SH-SY5Y (cell line): ENCODE measurements around the gene TELO2.

Source experiments
- GATA2 ChIP-seq: IDR thresholded peaks from 2 replicates; pipeline ENCODE4 v1.6.1; 2011; ENCODE audit warnings: mild to moderate bottlenecking, low read depth, low read length
- GATA3 ChIP-seq: IDR thresholded peaks from 2 replicates; pipeline ENCODE4 v1.6.1; 2011; ENCODE audit warnings: low read depth, mild to moderate bottlenecking, low read length, moderate library complexity

Gene TELO2

DNA sequence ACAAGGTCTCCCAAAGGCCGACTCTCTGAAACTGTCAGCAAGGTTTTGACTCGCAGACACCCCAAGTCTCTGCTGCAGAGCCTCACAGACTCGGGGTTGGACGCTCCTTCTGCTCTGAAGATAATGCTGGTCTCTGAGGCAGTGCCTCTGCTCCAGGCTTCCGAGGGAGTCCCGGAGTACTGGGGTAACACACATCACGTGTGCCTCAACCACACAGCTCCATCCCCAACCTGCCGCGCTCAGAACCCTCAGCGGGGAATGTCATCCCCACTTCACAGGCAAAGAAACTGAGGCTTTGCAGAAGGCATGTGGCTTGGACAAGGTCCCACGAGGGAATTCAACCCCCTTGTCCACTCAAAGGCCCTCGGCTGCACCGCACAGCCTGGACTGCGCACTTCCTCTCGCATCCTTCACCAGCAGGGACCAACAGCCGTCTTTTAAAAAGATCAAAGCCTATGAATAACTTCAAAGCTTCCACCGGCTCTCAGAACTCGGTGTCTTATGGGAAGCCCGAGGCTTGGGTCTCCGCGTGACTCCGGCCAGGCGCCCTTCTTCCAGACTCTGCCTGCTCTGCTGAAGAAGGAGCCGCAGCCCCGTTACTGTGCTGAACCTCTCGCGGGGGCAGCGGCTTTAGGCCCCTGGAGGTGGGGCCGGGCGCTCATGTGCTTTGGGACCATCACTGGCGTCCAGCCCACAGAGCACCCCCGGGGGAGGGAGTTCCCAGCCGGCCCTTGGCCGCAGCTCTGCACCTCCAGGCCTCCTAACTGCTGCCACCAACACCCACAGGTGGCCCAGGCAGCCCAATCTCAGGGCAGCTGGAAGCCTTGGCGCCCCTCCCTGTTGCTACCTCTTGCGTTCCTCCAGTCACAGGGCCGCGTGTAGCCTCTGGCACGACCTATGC, 42.5 kb downstream of the TELO2 start:
- TF ChIP-seq GATA2 (no peak), GATA3 (no peak)

DNA sequence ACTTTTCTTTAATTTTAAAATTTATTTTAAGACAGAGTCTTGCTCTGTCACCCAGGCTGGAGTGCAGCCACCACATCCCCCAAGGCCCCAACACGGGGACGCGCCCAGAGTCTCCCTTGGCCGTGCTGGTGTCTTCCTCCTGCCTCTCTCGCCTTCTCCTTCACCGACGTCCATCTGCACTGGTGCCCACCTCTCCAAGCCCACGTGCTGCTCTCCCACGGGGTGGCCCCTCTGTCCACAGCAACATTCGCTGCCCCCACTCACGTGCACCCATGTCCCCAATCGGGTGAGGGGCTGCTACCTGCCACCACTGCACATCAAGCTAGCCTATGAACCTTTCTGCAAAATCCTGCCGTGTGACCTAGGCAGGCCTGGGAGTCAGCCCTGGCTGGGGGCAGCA, 43.4 kb downstream of the TELO2 start:
- TF ChIP-seq GATA2 (no peak), GATA3 (no peak)

DNA sequence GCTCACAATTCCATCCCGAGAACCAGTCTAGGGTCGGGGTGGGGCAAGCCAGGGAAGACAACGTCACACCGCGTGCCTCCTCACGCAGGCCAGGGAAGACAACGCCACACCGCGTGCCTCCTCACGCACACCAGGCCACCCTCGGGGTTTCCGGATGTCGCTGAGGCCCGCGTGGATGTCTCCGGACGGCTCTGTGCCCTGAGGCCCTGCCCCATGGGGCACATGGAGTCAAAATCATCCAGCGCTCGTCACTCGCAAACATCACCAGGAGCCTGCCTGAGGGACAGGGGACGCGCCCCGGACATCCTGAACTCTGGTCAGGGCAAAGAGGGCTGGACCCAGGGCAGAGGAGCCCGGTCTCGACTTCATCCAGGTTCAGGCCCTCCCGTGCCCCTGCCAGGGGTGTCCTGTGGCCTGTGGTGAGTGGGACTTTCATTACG, 44.0 kb downstream of the TELO2 start:
- TF ChIP-seq GATA3, result no peak
- no peak for TF ChIP-seq GATA2

DNA sequence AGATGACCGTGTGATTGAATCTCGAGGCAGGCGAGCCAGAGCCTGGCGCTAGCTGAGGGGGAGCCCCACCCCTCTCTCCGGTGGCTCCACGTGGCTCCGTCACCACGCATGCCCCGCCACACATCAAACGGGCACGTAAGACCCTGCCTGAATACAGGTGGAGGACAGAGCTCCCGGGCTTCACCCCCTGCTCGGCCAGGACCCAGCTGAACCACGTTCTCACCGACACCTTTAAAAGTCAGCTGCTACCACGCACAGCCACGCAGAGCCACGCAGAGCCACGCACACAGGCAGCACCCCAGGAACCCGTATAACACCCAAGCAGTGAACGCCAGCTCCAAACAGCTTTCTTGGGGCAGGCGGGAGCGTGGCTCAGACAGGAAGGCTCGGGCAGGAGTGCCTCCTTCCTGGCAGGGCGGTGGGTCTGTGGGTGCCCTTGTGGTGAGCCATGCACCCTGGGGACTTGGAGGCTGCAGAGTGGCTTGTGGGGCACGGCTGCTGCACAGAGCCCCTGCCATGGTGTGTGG, 44.7 kb downstream of the TELO2 start:
- TF ChIP-seq GATA3 (no peak), GATA2 (no peak)

DNA sequence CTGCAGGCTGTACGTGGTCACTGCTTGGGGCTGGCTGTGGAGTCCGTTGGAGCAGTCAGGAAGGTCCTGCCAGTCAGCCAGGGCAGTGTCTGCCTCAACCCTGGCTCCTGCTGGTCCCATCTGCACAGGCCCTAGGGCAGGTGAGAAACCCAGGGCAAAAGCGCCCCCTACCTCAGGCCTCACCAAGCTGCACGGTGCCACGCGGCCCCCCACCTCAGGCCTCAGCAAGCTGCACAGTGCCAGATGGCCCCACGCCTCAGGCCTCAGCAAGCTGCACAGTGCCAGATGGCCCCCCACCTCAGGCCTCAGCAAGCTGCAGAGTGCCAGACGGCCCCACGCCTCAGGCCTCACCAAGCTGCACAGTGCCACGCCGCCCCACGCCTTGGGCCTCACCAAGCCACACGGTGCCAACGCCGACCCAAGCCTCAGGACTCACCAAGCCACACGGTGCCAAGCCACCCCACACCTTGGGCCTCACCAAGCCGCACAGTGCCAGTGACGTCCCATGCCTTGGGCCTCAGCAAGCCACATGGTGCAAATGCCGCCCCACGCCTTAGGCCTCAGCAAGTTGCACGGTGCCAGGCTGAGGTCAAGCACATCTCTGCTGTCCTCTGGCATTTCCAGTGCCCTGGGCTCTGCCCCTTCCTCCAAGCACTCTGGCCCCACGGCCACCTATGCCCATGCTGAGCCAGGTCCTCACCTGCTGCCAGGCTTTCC, 45.8 kb downstream of the TELO2 start:
- TF ChIP-seq GATA2 (no peak), GATA3 (no peak)

DNA sequence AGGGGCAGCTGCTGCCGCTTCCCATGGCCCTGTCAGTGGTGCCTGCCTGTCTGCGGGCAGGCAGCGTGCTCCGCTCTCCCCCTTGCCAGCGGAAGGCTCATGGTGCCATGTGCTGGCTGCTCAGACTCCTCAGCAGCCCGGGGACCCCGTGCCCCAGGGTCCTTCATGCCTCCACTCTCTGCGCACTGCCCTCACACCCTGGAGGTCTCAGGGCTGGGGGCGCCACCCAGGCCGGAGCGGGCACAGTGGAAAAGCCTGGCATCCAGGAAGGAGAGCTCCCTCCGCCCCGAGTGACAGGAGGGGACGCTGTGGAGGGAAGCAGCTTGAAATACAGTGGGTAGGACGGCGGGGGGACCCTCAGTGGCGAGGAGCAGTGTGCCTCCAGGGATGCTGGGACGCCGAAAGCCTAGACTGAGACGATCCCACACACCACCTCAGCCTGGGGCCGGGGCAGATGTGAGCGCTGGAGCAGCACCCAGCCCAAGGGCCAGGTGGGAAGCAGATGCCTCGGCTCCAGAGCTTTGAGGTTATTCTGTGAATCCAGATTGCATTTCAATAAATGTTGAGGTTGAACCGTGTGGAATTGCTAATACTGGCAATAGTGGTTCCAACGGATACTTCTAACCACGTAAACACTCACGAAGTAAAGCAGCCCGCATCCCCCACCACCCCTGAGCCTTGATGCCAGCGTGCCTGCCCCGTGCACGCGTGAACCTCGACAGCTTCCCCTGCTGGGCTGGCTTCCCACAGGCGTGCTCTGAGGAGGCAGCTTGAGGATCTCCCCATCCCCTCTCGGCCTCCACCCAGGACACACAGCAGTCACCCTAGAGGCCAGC, 46.8 kb downstream of the TELO2 start:
- TF ChIP-seq GATA2 (no peak), GATA3 (no peak)

DNA sequence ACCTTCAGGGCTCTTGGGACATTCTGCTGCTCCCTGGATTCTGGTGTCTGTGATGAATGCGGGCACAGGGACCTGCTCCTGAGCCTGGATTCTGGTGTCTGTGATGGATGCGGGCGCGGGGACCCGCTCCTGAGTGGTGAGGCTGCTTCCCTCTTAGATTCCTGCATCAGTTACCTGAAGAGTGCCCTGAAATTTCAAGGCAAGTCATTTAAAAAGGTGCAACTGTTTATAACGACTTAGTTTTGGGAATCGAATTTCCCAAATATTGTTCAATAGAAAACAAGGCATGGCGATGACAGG, 47.3 kb downstream of the TELO2 start:
- no peak for TF ChIP-seq GATA3
- no peak for TF ChIP-seq GATA2

DNA sequence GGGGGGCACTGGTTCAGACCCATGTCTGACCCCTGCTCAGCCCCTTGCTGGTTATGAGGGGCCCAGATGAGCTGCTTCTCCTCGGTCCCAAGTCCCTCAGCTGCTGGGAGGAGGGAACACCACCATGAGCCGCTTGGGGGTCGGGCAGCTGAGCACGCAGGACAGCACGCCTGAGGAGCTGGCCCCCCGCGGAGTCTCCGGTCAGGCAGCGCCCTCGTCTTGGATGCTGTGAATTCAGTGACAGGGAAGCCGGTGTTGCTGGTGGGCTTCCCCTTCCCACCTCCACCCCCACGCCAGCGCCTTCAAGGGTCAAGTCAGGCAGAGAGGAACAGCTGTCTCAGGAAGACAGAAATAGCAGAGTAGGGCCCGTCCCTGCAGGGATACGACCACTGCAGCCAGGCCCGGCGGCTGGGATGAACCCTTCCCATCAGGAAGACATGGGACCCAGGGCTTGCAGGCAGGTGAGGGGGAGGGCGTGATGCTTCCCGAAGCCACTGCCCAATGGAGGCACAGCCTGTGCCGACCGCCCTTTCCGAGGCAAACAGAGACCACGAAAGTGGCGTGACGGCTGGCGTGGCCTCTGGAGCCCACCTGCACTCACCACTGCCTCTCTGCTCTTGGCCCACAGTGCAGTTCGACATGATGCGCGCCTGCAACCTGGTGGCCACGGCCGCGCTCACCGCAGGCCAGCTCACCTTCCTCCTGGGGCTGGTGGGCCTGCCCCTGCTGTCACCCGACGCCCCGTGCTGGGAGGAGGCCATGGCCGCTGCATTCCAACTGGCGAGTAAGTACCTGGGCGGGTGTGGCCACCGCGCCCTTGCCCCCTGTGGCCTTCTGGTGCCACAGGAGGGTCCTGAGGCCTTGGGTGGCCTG, 48.4 kb downstream of the TELO2 start:
- TF ChIP-seq GATA2 (no peak), GATA3 (no peak)

DNA sequence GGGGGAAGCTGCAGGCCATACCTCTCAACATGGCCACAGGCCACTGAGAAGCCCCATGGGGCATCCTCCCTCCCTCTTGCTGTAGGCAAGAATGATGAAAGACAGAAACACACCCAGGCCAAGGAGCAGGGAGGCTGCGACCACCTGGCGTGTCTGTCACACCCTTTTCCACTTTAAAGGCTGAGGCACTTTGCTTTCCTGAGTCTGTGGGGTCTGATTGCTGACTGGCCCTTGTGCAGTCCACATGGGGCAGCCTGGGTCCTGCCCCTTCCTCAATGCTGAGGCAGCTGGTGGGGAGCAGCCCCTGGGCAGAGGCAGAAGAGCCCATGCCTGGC, 49.0 kb downstream of the TELO2 start:
- TF ChIP-seq GATA2 (no peak), GATA3 (no peak)

DNA sequence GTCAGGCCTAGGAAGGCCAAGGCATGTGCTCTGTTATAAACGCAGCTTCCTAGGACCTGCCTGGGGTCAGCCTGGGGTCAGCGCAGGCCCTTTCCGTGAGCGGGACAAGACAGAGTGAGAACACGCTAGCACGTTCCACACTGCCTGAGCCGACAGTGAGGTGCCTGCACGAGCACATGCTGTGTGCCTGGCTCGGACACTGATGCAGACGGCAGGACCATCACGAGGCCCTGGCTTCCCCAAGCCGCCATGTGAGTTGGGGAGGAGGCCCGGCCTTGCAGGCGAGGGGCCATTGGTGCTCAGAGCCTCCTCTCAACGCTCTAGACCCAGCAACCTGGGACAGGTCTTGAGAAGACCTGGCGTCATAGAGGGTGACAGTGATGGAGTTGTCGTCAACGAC, 49.4 kb downstream of the TELO2 start:
- TF ChIP-seq GATA2 (no peak), GATA3 (no peak)

DNA sequence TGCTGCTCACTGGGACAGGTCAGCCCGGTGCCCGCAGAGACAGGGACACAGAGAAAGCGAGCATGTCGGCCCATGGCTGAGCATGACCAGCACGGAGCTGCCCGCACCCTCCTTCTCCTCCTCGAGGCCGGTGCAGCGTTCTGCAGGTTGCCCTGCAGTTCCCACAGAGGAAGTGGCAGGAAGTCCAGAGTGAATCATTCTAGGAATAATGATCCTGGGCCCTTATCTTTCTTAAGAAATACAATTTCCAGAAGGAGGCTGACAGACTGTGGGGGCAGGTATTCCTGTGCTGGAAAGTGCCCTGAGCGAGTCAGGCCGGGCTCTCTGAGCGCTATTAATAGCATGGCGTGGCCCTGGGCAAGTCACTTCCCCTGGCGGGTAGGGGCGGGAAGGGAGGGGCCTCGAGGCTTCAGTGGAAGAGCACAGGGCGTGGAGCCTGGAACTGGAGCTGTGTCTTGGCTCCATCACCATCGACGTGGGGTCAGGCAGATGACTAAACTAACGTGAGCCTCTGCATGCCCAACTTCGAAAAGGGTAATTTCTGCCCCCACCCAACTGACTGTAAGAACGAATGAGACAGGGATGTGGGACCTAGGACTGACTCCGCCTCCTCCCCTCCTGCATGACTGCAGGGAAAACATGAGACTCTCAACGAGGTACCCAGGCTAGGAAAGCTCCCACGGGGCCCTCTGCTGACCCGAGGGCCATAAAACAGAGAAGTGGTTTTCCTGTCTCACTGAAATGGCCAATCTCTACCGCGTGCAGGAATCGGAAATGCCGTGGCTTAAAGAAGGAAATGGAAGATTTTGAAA, 50.1 kb downstream of the TELO2 start:
- TF ChIP-seq GATA3 (no peak), GATA2 (no peak)

DNA sequence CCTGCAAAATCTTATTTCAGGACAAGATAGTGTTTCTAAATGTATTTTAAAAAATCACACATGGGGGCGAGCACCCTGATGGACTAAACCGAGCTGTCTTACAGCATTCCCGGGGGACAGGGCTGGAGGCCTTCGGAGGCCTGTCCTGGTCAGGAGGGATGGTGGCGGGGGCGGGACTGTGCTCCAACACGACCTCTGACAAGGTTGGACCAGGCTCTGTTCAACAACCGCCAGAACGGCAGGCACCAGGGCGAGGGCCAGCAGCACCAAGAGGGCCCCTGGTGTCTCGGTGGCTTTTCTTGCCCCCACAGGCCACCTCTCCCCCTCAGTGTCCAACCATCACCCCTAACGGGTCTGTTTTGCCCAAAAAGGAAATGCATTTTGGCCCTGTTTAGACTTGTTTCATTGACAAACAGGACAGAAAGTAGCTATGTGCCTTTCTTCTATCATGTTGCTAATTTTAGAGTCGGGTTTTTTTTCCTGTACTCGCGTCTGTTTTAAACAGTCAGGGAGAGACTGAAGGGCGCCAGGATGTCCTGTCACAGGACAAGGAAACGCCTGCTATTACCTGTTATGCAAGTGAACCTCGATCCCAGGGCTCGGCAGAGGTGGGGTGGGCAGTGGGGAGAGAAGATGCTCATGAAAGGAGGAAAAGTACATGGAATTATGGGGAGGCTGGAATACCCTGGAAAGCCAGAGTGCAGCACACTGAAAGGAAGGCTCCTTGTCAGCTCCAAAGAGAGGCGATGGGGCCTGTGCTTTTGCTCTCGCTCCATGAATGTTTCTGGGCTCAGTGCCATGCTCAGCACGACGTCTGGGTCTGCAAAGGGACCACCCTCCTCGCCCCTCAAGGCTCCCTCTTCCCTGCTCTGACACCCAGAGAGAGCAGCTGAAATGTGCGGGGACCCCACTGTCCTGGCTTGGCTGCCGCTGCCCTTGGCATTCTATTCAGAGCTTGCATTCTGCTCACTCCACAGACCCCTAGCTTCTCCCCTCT, 52.2 kb downstream of the TELO2 start:
- TF ChIP-seq GATA2 (no peak), GATA3 (no peak)
